ENCODE data around the gene PCDHGA1. TPM values are rescaled to one million over a fixed set of nuclear protein-coding genes. Genes with fewer than 3 reads are reported as not detected.
A peak's percentile ranks its signal among the peaks of the same experiment; 100 is the strongest.

PCDHGA1 gene
- total and polyA plus RNA-seq, 5 donors, result 0.70 to 2.8 (median 1.8) TPM

- Histone ChIP-seq H3K27ac (ENCODE audit: low read length) (no peak within 1 kb of the TSS), H3K4me1 (ENCODE audit: control insufficient read depth, insufficient read depth, low read length) (no peaks in the 10 kb centered on the region)
Observed at GRCh38 chr5:141349917-141350619, 19.8 kb downstream of the PCDHGA1 start, which contains the start of gene PCDHGB1. Gene PCDHGB1 (plus strand): TSS chr5:141350099. CDS start chr5:141350261, 162 bp downstream.

GRCh38 chr5:141351591-141351990, 21.3 kb downstream of the PCDHGA1 start:
- Histone ChIP-seq H3K27me3 (ENCODE audit: control insufficient read depth, insufficient read depth) (no peaks in the 10 kb centered on the region), H3K9me3 (ENCODE audit: control insufficient read depth, low read length) (peaks cover 7% of the 10 kb centered on the region), H3K4me1 (ENCODE audit: control insufficient read depth, insufficient read depth, low read length) (no peaks in the 10 kb centered on the region), H3K4me3 (ENCODE audit: low read length) (no peak overlapping the region), H3K27ac (ENCODE audit: low read length) (no peak overlapping the region)
- intact Hi-C loops (cut with DNase I), result no loop called here
- ATAC-seq, result no peak
- DNase-seq, result no peak
- WGBS, result 24% methylated on average over 34 of the region's 36 CpGs

More at GRCh38 chr5:141349917-141350619, 19.8 kb downstream of the PCDHGA1 start, which contains the start of gene PCDHGB1:
- H3K9me3 ChIP-seq (ENCODE audit: control insufficient read depth, low read length), result peaks cover 13% of the 10 kb centered on the region
- intact Hi-C loops (cut with DNase I), result no loop called here
- 20% methylated on average over 29 of the region's 29 CpGs for WGBS
- H3K27me3 ChIP-seq (ENCODE audit: control insufficient read depth, insufficient read depth), result no peaks in the 10 kb centered on the region
- peak within 1 kb of the TSS; percentile 45 for H3K4me3 ChIP-seq (ENCODE audit: low read length)
- DNase-seq (peak in 2 of 3 donors; percentile 65 to 71), ATAC-seq (peak; percentile 44 to 60)

GRCh38 chr5:141354900-141355469, 24.7 kb downstream of the PCDHGA1 start, which contains the start of gene PCDHGA4:
Gene PCDHGA4 (plus strand): TSS chr5:141355021. CDS start chr5:141355108, 87 bp downstream.
- WGBS, result 17% methylated on average over 29 of the region's 29 CpGs
- ATAC-seq (no peak), DNase-seq (no peak)
- H3K27ac ChIP-seq (ENCODE audit: low read length), result no peak within 1 kb of the TSS
- intact Hi-C loops (cut with DNase I), result no loop called here
- peak within 1 kb of the TSS; percentile 44 for H3K4me3 ChIP-seq (ENCODE audit: low read length)
- H3K27me3 ChIP-seq (ENCODE audit: control insufficient read depth, insufficient read depth), result no peaks in the 10 kb centered on the region
- no peaks in the 10 kb centered on the region for H3K4me1 ChIP-seq (ENCODE audit: control insufficient read depth, insufficient read depth, low read length)
- peaks cover 9% of the 10 kb centered on the region for H3K9me3 ChIP-seq (ENCODE audit: control insufficient read depth, low read length)

GRCh38 chr5:141355641-141356040, 25.3 kb downstream of the PCDHGA1 start:
- 47% methylated on average over 24 of the region's 24 CpGs for WGBS
- DNase-seq (no peak), ATAC-seq (no peak)
- Histone ChIP-seq H3K4me1 (ENCODE audit: control insufficient read depth, insufficient read depth, low read length) (no peaks in the 10 kb centered on the region), H3K27me3 (ENCODE audit: control insufficient read depth, insufficient read depth) (no peaks in the 10 kb centered on the region), H3K27ac (ENCODE audit: low read length) (no peak overlapping the region), H3K9me3 (ENCODE audit: control insufficient read depth, low read length) (peaks cover 11% of the 10 kb centered on the region), H3K4me3 (ENCODE audit: low read length) (no peak overlapping the region)
- intact Hi-C loops (cut with DNase I), result no loop called here

- 70% methylated on average over 5 of the region's 5 CpGs for WGBS
- Histone ChIP-seq H3K9me3 (ENCODE audit: control insufficient read depth, low read length) (peaks cover 11% of the 10 kb centered on the region), H3K27me3 (ENCODE audit: control insufficient read depth, insufficient read depth) (no peaks in the 10 kb centered on the region), H3K4me1 (ENCODE audit: control insufficient read depth, insufficient read depth, low read length) (no peaks in the 10 kb centered on the region), H3K4me3 (ENCODE audit: low read length) (no peak overlapping the region), H3K27ac (ENCODE audit: low read length) (no peak overlapping the region)
- DNase-seq, result no peak
- intact Hi-C loops (cut with DNase I), result no loop called here
- ATAC-seq, result no peak
Observed at GRCh38 chr5:141356133-141356532, 25.8 kb downstream of the PCDHGA1 start.

GRCh38 chr5:141356950-141357349, 26.6 kb downstream of the PCDHGA1 start:
- intact Hi-C loops (cut with DNase I), result no loop called here
- no peak for ATAC-seq
- no peaks in the 10 kb centered on the region for H3K4me1 ChIP-seq (ENCODE audit: control insufficient read depth, insufficient read depth, low read length)
- H3K9me3 ChIP-seq (ENCODE audit: control insufficient read depth, low read length), result peaks cover 8% of the 10 kb centered on the region
- no peak for DNase-seq
- no peak overlapping the region for H3K27ac ChIP-seq (ENCODE audit: low read length)
- no peaks in the 10 kb centered on the region for H3K27me3 ChIP-seq (ENCODE audit: control insufficient read depth, insufficient read depth)
- 40% methylated on average over 19 of the region's 19 CpGs for WGBS
- no peak overlapping the region for H3K4me3 ChIP-seq (ENCODE audit: low read length)

- ATAC-seq (no peak), DNase-seq (peak in 1 of 3 donors; percentile 33)
- Histone ChIP-seq H3K27me3 (ENCODE audit: control insufficient read depth, insufficient read depth) (no peaks in the 10 kb centered on the region), H3K4me3 (ENCODE audit: low read length) (peak within 1 kb of the TSS; percentile 62), H3K4me1 (ENCODE audit: control insufficient read depth, insufficient read depth, low read length) (no peaks in the 10 kb centered on the region), H3K27ac (ENCODE audit: low read length) (no peak within 1 kb of the TSS), H3K9me3 (ENCODE audit: control insufficient read depth, low read length) (peaks cover 16% of the 10 kb centered on the region)
- WGBS, result 13% methylated on average over 24 of the region's 24 CpGs
- intact Hi-C loops (cut with DNase I), result no loop called here
Observed at GRCh38 chr5:141359790-141360426, 29.6 kb downstream of the PCDHGA1 start, which contains the start of gene PCDHGB2. Gene PCDHGB2 (plus strand): TSS chr5:141359994. CDS start chr5:141360136, 142 bp downstream.

GRCh38 chr5:141360685-141361084, 30.4 kb downstream of the PCDHGA1 start:
- intact Hi-C loops (cut with DNase I), result no loop called here
- Histone ChIP-seq H3K9me3 (ENCODE audit: control insufficient read depth, low read length) (peaks cover 21% of the 10 kb centered on the region), H3K4me1 (ENCODE audit: control insufficient read depth, insufficient read depth, low read length) (no peaks in the 10 kb centered on the region), H3K27ac (ENCODE audit: low read length) (no peak overlapping the region), H3K27me3 (ENCODE audit: control insufficient read depth, insufficient read depth) (no peaks in the 10 kb centered on the region), H3K4me3 (ENCODE audit: low read length) (no peak overlapping the region)
- DNase-seq, result no peak
- 32% methylated on average over 15 of the region's 15 CpGs for WGBS
- ATAC-seq, result no peak

- ATAC-seq (no peak), DNase-seq (no peak)
- intact Hi-C loops (cut with DNase I), result no loop called here
- Histone ChIP-seq H3K27me3 (ENCODE audit: control insufficient read depth, insufficient read depth) (no peaks in the 10 kb centered on the region), H3K9me3 (ENCODE audit: control insufficient read depth, low read length) (peaks cover 25% of the 10 kb centered on the region), H3K4me1 (ENCODE audit: control insufficient read depth, insufficient read depth, low read length) (no peaks in the 10 kb centered on the region), H3K27ac (ENCODE audit: low read length) (no peak overlapping the region), H3K4me3 (ENCODE audit: low read length) (no peak overlapping the region)
Observed at GRCh38 chr5:141362719-141363118, 32.4 kb downstream of the PCDHGA1 start.

- no peak for DNase-seq
- Histone ChIP-seq H3K4me1 (ENCODE audit: control insufficient read depth, insufficient read depth, low read length) (no peaks in the 10 kb centered on the region), H3K9me3 (ENCODE audit: control insufficient read depth, low read length) (peaks cover 25% of the 10 kb centered on the region), H3K27ac (ENCODE audit: low read length) (no peak within 1 kb of the TSS), H3K4me3 (ENCODE audit: low read length) (peak within 1 kb of the TSS; percentile 21), H3K27me3 (ENCODE audit: control insufficient read depth, insufficient read depth) (no peaks in the 10 kb centered on the region)
- ATAC-seq, result peak in 1 of 2 donors; percentile 37
- 14% methylated on average over 34 of the region's 34 CpGs for WGBS
- intact Hi-C loops (cut with DNase I), result no loop called here
Observed at GRCh38 chr5:141363952-141364660, 33.8 kb downstream of the PCDHGA1 start, which contains the start of gene PCDHGA5. Gene PCDHGA5 (plus strand): TSS chr5:141364162. CDS start chr5:141364331, 169 bp downstream.

Measured in right cardiac atrium (tissue), 5 donors.